Measurements from ENCODE around the gene HIVEP3.

Gene HIVEP3

GRCh38 chr1:41856151-41856943 lies 62.4 kb downstream of the HIVEP3 start:
- TF ChIP-seq, protein P1, sequence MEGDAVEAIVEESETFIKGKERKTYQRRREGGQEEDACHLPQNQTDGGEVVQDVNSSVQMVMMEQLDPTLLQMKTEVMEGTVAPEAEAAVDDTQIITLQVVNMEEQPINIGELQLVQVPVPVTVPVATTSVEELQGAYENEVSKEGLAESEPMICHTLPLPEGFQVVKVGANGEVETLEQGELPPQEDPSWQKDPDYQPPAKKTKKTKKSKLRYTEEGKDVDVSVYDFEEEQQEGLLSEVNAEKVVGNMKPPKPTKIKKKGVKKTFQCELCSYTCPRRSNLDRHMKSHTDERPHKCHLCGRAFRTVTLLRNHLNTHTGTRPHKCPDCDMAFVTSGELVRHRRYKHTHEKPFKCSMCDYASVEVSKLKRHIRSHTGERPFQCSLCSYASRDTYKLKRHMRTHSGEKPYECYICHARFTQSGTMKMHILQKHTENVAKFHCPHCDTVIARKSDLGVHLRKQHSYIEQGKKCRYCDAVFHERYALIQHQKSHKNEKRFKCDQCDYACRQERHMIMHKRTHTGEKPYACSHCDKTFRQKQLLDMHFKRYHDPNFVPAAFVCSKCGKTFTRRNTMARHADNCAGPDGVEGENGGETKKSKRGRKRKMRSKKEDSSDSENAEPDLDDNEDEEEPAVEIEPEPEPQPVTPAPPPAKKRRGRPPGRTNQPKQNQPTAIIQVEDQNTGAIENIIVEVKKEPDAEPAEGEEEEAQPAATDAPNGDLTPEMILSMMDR (IDR thresholded peaks at IDR 0.05; ENCODE audit: low read depth, low read length): no peak
- no peak overlapping the region for H3K4me3 ChIP-seq (ENCODE audit: low read depth, low read length)

DNA sequence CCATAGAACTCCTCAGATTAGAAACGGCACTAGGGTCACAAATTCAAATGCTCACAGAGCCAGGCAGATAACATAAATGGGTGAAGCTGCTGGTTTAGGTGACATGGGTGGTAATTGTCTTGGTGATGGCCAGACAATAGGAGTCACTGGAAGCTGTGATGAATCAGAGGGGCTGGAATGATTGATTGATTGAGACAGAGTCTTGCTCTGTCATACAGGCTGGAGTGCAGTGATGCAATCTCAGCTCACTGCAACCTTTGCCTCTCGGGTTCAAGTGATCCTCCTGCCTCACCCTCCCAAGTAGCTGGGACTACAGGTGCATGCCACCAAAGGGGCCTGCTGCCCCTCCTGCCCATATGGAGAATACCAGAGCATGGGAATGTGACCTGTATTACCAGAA lies 63.0 kb downstream of the HIVEP3 start:
- TF ChIP-seq, protein P1 (IDR thresholded peaks at IDR 0.05; ENCODE audit: low read depth, low read length): no peak
- H3K4me3 ChIP-seq (ENCODE audit: low read depth, low read length): no peak overlapping the region

- TF ChIP-seq, protein P1 (IDR thresholded peaks at IDR 0.05; ENCODE audit: low read depth, low read length): no peak
- no peak overlapping the region for H3K4me3 ChIP-seq (ENCODE audit: low read depth, low read length)
These were observed 64.8 kb downstream of the HIVEP3 start for GRCh38 chr1:41853907-41854306.

- TF ChIP-seq, protein P1 (IDR thresholded peaks at IDR 0.05; ENCODE audit: low read depth, low read length): no peak
- H3K4me3 ChIP-seq (ENCODE audit: low read depth, low read length): no peak overlapping the region
These were observed 66.6 kb downstream of the HIVEP3 start for GRCh38 chr1:41852091-41852490.

DNA sequence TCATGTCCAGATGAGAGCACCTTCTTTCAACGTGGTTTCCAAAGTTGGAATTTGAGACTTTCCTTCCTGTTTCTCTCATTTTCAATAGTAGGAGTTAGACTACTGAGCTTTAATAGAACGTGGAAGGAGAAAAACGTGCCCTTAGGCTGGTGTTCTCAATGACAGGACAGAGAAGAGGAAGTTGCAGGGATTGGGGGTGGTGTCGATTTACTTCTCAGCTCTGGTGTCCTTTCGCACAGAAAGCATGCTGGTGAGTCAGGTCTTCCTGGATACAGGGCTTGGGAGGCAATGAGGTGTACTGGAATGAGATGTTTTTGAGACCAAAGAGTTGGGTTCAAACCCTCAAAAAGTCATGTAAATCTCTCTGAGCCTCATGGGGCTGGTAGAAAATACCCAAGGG lies 67.1 kb downstream of the HIVEP3 start:
- TF ChIP-seq, protein P1 (IDR thresholded peaks at IDR 0.05; ENCODE audit: low read depth, low read length): no peak
- no peak overlapping the region for H3K4me3 ChIP-seq (ENCODE audit: low read depth, low read length)

- TF ChIP-seq, protein P1 (IDR thresholded peaks at IDR 0.05; ENCODE audit: low read depth, low read length): no peak
- H3K4me3 ChIP-seq (ENCODE audit: low read depth, low read length): no peak overlapping the region
These were observed 68.7 kb downstream of the HIVEP3 start for GRCh38 chr1:41850029-41850428.

DNA sequence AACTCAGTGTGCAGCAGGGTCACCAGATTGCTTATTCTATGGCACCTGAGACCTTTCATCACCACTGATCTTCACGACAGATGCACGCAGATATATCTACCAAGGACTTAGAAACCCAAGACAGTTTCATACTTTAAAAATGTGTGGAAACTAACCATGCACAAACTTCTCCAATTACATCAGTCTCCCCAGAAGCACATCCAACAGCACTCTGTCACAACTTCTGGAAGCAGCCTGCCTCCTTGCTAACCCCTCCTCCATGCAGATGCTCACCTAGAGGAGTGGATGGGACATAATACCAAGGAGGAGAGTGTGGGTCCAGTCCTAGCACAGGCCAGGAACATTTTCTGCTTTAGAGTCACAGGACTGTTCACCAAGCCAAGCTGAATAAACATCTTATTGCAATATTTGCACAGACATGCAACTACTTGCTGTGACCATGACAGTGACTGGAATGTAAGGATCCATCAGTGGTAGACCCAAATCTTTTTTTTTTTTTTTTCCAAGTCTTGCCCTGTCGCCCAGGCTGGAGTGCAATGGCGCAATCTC lies 69.4 kb downstream of the HIVEP3 start:
- TF ChIP-seq, protein P1 (IDR thresholded peaks at IDR 0.05; ENCODE audit: low read depth, low read length): no peak
- no peak overlapping the region for H3K4me3 ChIP-seq (ENCODE audit: low read depth, low read length)

Measured in WI38 (cell line).